HEK293 (cell line): Measurements from ENCODE around the gene NDUFB10.

Experiments
- EGR2 ChIP-seq: fragments of 450-650 bp; formaldehyde crosslinking; IDR thresholded peaks from 2 replicates; pipeline ENCODE4 v1.5.1; 2016; ENCODE audit warnings: low read depth, missing biosample characterization, missing genetic modification characterization
- GLIS2 ChIP-seq: fragments of 450-650 bp; formaldehyde crosslinking; IDR thresholded peaks from 2 replicates; pipeline ENCODE4 v1.5.1; 2016; ENCODE audit warnings: missing biosample characterization, missing genetic modification characterization
- HOXD13 ChIP-seq: sonication (generic); formaldehyde crosslinking; IDR thresholded peaks from 2 replicates; pipeline ENCODE4 v1.8.0; 2022; ENCODE audit warnings: missing genetic modification reagents, borderline replicate concordance
- IKZF3 ChIP-seq: fragments of 450-650 bp; IDR thresholded peaks from 2 replicates; pipeline ENCODE4 v1.5.0; 2018; ENCODE audit warnings: missing biosample characterization, mild to moderate bottlenecking, missing genetic modification characterization, moderate library complexity
- KLF1 ChIP-seq: fragments of 450-650 bp; formaldehyde crosslinking; IDR thresholded peaks from 2 replicates; pipeline ENCODE4 v1.5.1; 2016; ENCODE audit warnings: missing biosample characterization, missing genetic modification characterization
- MZF1 ChIP-seq: fragments of 450-650 bp; formaldehyde crosslinking; IDR thresholded peaks from 2 replicates; pipeline ENCODE4 v1.5.1; 2017; ENCODE audit warnings: missing biosample characterization, missing genetic modification characterization, borderline replicate concordance
- OVOL3 ChIP-seq: fragments of 450-650 bp; formaldehyde crosslinking; IDR thresholded peaks from 2 replicates; pipeline ENCODE4 v1.5.1; 2016; ENCODE audit warnings: missing biosample characterization, missing genetic modification characterization
- SP2 ChIP-seq: fragments of 450-650 bp; formaldehyde crosslinking; IDR thresholded peaks from 2 replicates; pipeline ENCODE4 v1.5.1; 2016; ENCODE audit warnings: missing biosample characterization, missing genetic modification characterization
- TCF7L2 ChIP-seq: IDR thresholded peaks from 2 replicates; pipeline ENCODE4 v1.6.1; 2011; ENCODE audit warnings: low read depth, mild to moderate bottlenecking, inconsistent platforms, low read length, moderate library complexity, borderline replicate concordance
- TRIM28 ChIP-seq: IDR thresholded peaks from 2 replicates; pipeline ENCODE4 v1.6.1; 2011; ENCODE audit warnings: low read length, control low read depth, borderline replicate concordance
- YY1 ChIP-seq: fragments of 450-650 bp; formaldehyde crosslinking; IDR thresholded peaks from 2 replicates; pipeline ENCODE4 v1.5.1; 2018; ENCODE audit warnings: missing biosample characterization, missing genetic modification characterization
- ZEB2 ChIP-seq: fragments of 450-650 bp; formaldehyde crosslinking; IDR thresholded peaks from 2 replicates; pipeline ENCODE4 v1.5.1; 2016; ENCODE audit warnings: missing biosample characterization, missing genetic modification characterization
- ZNF175 ChIP-seq: fragments of 450-650 bp; formaldehyde crosslinking; IDR thresholded peaks from 2 replicates; pipeline ENCODE4 v1.5.1; 2016; ENCODE audit warnings: missing biosample characterization, missing genetic modification characterization
- ZNF19 ChIP-seq: fragments of 450-650 bp; formaldehyde crosslinking; IDR thresholded peaks from 2 replicates; pipeline ENCODE4; 2016; ENCODE audit warnings: missing biosample characterization, missing genetic modification characterization, low read depth
- ZNF202 ChIP-seq: fragments of 450-650 bp; formaldehyde crosslinking; IDR thresholded peaks from 2 replicates; pipeline ENCODE4 v1.5.1; 2016; ENCODE audit warnings: missing biosample characterization, missing genetic modification characterization, borderline replicate concordance
- ZNF335 ChIP-seq: fragments of 450-650 bp; formaldehyde crosslinking; conservative IDR thresholded peaks from 2 replicates; pipeline ENCODE4 v1.5.1; 2016; ENCODE audit warnings: missing biosample characterization, missing genetic modification characterization
- ZNF366 ChIP-seq: fragments of 450-650 bp; formaldehyde crosslinking; conservative IDR thresholded peaks from 2 replicates; pipeline ENCODE4 v1.5.1; 2016; ENCODE audit warnings: missing biosample characterization, missing genetic modification characterization
- ZNF530 ChIP-seq: fragments of 450-650 bp; formaldehyde crosslinking; IDR thresholded peaks from 2 replicates; pipeline ENCODE4 v1.5.1; 2016; ENCODE audit warnings: low read depth, missing biosample characterization, missing genetic modification characterization
- ZNF544 ChIP-seq: fragments of 450-650 bp; formaldehyde crosslinking; IDR thresholded peaks from 2 replicates; pipeline ENCODE4 v1.5.0; 2017; ENCODE audit warnings: missing biosample characterization, missing genetic modification characterization
- ZNF561 ChIP-seq: fragments of 450-650 bp; IDR thresholded peaks from 2 replicates; pipeline ENCODE4 v1.5.1; 2018; ENCODE audit warnings: missing biosample characterization, missing genetic modification characterization, borderline replicate concordance
- ZNF585B ChIP-seq: fragments of 450-650 bp; formaldehyde crosslinking; IDR thresholded peaks from 2 replicates; pipeline ENCODE4 v1.5.1; 2016; ENCODE audit warnings: missing biosample characterization, missing genetic modification characterization
- ZNF623 ChIP-seq: fragments of 450-650 bp; formaldehyde crosslinking; IDR thresholded peaks from 2 replicates; pipeline ENCODE4 v1.5.1; 2016; ENCODE audit warnings: missing biosample characterization, missing genetic modification characterization
- ZNF785 ChIP-seq: fragments of 450-650 bp; formaldehyde crosslinking; IDR thresholded peaks from 2 replicates; pipeline ENCODE4 v1.5.1; 2016; ENCODE audit warnings: missing biosample characterization, missing genetic modification characterization
- ZNF791 ChIP-seq: fragments of 450-650 bp; formaldehyde crosslinking; IDR thresholded peaks from 2 replicates; pipeline ENCODE4 v1.5.1; 2016; ENCODE audit warnings: missing biosample characterization, missing genetic modification characterization
- TF ChIP-seq, protein P1 (sequence below): IDR thresholded peaks from 2 replicates; pipeline ENCODE4 v1.6.1; 2011; ENCODE audit warnings: mild to moderate bottlenecking, low read depth, low read length, borderline replicate concordance
- TF ChIP-seq, protein P2 (sequence below): fragments of 450-650 bp; formaldehyde crosslinking; IDR thresholded peaks from 2 replicates; pipeline ENCODE4 v1.5.1; 2017; ENCODE audit warnings: missing biosample characterization, mild to moderate bottlenecking, missing genetic modification characterization, moderate library complexity
- TF ChIP-seq, protein P3 (sequence below): fragments of 450-650 bp; formaldehyde crosslinking; IDR thresholded peaks from 2 replicates; pipeline ENCODE4 v1.5.1; 2016; ENCODE audit warnings: missing biosample characterization, missing genetic modification characterization
- TF ChIP-seq, protein P4 (sequence below): fragments of 450-650 bp; formaldehyde crosslinking; IDR thresholded peaks from 2 replicates; pipeline ENCODE4 v1.5.1; 2016; ENCODE audit warnings: missing biosample characterization, missing genetic modification characterization
- TF ChIP-seq, protein P5 (sequence below): fragments of 450-650 bp; formaldehyde crosslinking; IDR thresholded peaks from 2 replicates; pipeline ENCODE4 v1.5.1; 2017; ENCODE audit warnings: missing biosample characterization, missing genetic modification characterization
- TF ChIP-seq, protein P6 (sequence below): fragments of 450-650 bp; formaldehyde crosslinking; IDR thresholded peaks from 2 replicates; pipeline ENCODE4 v1.5.1; 2017; ENCODE audit warnings: missing biosample characterization, missing genetic modification characterization

The NDUFB10 gene

DNA sequence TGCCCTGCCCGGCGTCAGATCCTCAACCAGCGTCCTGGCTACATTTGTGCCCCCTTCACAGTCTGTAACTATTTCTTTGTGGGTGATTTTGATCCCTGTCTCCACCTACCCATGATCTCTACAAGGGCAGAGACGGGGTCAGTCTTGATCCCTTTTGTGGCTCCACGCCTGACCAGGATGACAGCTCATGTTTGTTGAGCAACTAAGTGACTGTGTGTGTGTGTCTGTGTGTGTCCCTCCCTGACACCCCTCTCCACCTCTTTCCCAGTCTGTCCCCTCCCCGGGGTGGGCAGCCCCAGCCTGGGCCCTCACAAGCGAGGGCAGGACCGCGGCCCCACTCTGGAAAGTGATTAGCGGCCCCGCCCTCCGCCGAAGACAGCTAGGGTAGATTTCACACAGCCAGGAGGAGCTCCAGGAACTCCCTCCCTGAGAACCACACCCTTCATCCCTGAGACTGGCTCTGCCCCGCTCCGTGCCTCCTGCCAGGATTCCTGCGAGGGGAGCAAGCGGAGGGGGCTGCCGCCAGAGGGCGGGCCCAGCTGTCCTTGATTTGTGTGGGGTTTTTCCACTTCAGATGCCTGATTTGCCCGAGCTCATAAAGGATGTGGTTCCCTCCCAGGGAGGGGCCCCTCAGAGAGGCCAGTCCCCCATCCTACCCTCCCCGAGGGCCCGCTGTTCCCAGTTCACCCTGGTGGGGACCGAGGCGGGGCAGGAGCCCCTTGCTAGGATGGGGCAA lies 35.9 kb upstream of the NDUFB10 start (continued):
- TF ChIP-seq, protein P1, sequence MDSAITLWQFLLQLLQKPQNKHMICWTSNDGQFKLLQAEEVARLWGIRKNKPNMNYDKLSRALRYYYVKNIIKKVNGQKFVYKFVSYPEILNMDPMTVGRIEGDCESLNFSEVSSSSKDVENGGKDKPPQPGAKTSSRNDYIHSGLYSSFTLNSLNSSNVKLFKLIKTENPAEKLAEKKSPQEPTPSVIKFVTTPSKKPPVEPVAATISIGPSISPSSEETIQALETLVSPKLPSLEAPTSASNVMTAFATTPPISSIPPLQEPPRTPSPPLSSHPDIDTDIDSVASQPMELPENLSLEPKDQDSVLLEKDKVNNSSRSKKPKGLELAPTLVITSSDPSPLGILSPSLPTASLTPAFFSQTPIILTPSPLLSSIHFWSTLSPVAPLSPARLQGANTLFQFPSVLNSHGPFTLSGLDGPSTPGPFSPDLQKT: no peak
- TF ChIP-seq ZNF366 (no peak), ZNF202 (no peak), IKZF3 (tag by site-specific recombination) (peak; percentile 73), ZNF561 (tag by site-specific recombination) (peak; percentile 74; the same call in 1 of the 2 replicates), HOXD13 (CRISPR knock-in tag) (no peak), ZNF791 (tag by site-specific recombination) (no peak), ZNF530 (tag by site-specific recombination) (no peak), ZNF585B (no peak), OVOL3 (tag by site-specific recombination) (no peak), YY1 (tag by site-specific recombination) (no peak), TRIM28 (0 out of 2 replicates have a peak, but pooled peaks have one; percentile 16), ZNF785 (no peak), ZNF623 (tag by site-specific recombination) (no peak), SP2 (tag by site-specific recombination) (peak; percentile 84), MZF1 (tag by site-specific recombination) (no peak), GLIS2 (tag by site-specific recombination) (peak; percentile 87), ZNF335 (tag by site-specific recombination) (peak; percentile 80), TCF7L2 (no peak), ZEB2 (tag by site-specific recombination) (no peak; the same call in 1 of the 2 replicates), ZNF544 (tag by site-specific recombination) (no peak), KLF1 (tag by site-specific recombination) (peak; percentile 97), ZNF175 (no peak), ZNF19 (tag by site-specific recombination) (no peak), EGR2 (no peak)
- TF ChIP-seq, protein P2, sequence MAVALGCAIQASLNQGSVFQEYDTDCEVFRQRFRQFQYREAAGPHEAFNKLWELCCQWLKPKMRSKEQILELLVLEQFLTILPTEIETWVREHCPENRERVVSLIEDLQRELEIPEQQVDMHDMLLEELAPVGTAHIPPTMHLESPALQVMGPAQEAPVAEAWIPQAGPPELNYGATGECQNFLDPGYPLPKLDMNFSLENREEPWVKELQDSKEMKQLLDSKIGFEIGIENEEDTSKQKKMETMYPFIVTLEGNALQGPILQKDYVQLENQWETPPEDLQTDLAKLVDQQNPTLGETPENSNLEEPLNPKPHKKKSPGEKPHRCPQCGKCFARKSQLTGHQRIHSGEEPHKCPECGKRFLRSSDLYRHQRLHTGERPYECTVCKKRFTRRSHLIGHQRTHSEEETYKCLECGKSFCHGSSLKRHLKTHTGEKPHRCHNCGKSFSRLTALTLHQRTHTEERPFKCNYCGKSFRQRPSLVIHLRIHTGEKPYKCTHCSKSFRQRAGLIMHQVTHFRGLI (tag by site-specific recombination): no peak
- TF ChIP-seq, protein P3, sequence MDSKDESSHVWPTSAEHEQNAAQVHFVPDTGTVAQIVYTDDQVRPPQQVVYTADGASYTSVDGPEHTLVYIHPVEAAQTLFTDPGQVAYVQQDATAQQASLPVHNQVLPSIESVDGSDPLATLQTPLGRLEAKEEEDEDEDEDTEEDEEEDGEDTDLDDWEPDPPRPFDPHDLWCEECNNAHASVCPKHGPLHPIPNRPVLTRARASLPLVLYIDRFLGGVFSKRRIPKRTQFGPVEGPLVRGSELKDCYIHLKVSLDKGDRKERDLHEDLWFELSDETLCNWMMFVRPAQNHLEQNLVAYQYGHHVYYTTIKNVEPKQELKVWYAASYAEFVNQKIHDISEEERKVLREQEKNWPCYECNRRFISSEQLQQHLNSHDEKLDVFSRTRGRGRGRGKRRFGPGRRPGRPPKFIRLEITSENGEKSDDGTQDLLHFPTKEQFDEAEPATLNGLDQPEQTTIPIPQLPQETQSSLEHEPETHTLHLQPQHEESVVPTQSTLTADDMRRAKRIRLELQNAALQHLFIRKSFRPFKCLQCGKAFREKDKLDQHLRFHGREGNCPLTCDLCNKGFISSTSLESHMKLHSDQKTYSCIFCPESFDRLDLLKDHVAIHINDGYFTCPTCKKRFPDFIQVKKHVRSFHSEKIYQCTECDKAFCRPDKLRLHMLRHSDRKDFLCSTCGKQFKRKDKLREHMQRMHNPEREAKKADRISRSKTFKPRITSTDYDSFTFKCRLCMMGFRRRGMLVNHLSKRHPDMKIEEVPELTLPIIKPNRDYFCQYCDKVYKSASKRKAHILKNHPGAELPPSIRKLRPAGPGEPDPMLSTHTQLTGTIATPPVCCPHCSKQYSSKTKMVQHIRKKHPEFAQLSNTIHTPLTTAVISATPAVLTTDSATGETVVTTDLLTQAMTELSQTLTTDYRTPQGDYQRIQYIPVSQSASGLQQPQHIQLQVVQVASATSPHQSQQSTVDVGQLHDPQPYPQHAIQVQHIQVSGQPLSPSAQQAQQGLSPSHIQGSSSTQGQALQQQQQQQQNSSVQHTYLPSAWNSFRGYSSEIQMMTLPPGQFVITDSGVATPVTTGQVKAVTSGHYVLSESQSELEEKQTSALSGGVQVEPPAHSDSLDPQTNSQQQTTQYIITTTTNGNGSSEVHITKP (tag by site-specific recombination): peak; percentile 82
- TF ChIP-seq, protein P4, sequence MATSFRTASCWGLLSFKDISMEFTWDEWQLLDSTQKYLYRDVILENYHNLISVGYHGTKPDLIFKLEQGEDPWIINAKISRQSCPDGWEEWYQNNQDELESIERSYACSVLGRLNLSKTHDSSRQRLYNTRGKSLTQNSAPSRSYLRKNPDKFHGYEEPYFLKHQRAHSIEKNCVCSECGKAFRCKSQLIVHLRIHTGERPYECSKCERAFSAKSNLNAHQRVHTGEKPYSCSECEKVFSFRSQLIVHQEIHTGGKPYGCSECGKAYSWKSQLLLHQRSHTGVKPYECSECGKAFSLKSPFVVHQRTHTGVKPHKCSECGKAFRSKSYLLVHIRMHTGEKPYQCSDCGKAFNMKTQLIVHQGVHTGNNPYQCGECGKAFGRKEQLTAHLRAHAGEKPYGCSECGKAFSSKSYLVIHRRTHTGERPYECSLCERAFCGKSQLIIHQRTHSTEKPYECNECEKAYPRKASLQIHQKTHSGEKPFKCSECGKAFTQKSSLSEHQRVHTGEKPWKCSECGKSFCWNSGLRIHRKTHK: no peak
- TF ChIP-seq, protein P5, sequence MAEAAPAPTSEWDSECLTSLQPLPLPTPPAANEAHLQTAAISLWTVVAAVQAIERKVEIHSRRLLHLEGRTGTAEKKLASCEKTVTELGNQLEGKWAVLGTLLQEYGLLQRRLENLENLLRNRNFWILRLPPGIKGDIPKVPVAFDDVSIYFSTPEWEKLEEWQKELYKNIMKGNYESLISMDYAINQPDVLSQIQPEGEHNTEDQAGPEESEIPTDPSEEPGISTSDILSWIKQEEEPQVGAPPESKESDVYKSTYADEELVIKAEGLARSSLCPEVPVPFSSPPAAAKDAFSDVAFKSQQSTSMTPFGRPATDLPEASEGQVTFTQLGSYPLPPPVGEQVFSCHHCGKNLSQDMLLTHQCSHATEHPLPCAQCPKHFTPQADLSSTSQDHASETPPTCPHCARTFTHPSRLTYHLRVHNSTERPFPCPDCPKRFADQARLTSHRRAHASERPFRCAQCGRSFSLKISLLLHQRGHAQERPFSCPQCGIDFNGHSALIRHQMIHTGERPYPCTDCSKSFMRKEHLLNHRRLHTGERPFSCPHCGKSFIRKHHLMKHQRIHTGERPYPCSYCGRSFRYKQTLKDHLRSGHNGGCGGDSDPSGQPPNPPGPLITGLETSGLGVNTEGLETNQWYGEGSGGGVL (tag by site-specific recombination): peak; percentile 91
- TF ChIP-seq, protein P6, sequence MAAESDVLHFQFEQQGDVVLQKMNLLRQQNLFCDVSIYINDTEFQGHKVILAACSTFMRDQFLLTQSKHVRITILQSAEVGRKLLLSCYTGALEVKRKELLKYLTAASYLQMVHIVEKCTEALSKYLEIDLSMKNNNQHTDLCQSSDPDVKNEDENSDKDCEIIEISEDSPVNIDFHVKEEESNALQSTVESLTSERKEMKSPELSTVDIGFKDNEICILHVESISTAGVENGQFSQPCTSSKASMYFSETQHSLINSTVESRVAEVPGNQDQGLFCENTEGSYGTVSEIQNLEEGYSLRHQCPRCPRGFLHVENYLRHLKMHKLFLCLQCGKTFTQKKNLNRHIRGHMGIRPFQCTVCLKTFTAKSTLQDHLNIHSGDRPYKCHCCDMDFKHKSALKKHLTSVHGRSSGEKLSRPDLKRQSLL (tag by site-specific recombination): no peak
